ENCODE data around the gene CETN2.
A peak's percentile ranks its signal among the peaks of the same experiment; 100 is the strongest.
"Not testable (repeated sequence)": the region's sequence is repeated elsewhere in the genome, so short reads cannot be mapped to it uniquely, and the experiment has no call there.

The CETN2 gene

GRCh38 chrX:152830312-152831305, at the start of gene CETN2, which contains the start of gene NSDHL:
Gene CETN2 (minus strand): TSS chrX:152830757. CDS start chrX:152830710, 47 bp downstream.
Gene NSDHL (plus strand): TSS chrX:152831063. CDS start chrX:152846325, 15,262 bp downstream.
- DNase-seq = peak; percentile 91 to 94

GRCh38 chrX:152878976-152879755, 48.6 kb upstream of the CETN2 start:
- DNase-seq = no peak

- no peak for DNase-seq
Observed at GRCh38 chrX:152876931-152877840, 46.6 kb upstream of the CETN2 start.

- no peak for DNase-seq
Observed at GRCh38 chrX:152873361-152873760, 42.8 kb upstream of the CETN2 start.

DNA sequence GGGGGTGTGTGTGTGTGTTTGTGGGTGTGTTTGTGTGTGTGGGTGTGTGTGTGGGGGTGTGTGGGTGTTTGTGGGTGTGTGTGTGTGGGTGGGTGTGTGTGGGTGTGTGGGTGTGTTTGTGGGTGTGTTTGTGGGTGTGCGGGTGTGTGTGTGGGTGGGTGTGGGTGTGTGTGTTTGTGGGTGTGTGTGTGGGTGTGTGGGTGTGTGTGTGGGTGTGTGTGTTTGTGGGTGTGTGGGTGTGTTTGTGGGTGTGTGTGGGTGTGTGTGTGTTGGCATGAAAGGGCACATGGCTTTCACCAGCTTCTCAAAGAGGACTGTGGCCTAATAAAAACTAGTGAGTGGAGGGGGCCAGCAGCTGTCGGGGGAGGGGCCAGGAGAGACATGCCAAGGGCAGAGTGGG, 42.0 kb upstream of the CETN2 start:
- DNase-seq = no peak

DNA sequence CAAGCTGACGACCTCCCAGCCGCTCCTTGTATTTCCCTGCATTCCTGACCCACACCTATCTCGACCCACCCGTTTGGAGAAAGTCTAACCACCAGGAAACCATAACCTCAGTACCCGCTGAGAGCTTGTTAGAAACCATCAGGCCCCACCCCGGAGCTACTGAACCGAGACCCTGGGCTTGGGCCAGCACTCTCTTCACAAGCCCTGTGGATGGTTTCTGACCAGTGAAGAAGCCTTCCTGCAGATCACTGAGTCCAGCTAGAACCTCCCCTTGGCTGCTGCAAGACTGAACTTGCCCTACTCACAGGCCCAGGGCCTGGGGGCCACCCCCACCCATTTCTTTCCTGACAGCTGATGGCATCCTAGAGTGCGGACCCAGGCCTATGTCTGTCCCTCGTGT, 40.7 kb upstream of the CETN2 start:
- DNase-seq = no peak

DNA sequence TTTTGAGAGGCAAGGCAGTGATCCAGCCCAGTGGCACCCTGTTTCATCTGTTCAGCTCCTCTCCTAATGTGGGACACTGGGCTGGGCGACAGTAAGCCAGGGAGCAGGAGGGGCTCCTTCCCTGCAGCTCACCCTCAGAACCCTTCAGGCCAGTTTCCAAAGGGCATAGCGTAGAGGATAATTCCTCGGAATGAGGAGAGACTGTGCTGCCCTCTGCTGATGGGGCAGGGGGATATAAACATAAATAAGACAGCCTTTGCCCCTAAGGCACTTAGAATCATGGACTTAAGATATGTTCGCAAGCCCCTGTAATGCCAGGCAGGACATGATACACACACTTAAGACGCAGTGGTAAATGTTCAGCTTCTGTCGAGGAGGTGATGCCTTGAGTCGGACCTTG, 39.4 kb upstream of the CETN2 start:
- DNase-seq = no peak

DNA sequence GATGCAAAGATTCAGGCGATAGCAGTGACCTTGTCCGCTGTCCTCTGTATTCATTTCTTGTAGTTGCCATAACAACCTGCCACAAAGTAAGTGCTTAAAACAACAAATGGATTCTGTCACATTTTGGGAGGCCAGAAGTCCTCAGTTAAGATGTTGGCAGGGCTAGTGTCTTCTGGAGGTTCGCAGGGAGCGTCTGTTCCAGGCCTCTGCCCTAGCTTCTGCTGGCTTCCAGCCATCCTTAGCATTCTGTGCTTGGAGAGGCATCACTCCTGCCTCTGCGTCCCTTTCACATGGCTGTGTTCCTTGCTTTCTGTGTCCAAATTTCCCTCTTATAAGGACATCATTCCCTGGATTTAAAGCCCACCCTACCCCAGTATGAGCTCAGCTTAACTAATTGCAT, 35.8 kb upstream of the CETN2 start:
- DNase-seq = no peak

- DNase-seq = no peak
Observed at GRCh38 chrX:152865232-152865920, 34.8 kb upstream of the CETN2 start.

DNA sequence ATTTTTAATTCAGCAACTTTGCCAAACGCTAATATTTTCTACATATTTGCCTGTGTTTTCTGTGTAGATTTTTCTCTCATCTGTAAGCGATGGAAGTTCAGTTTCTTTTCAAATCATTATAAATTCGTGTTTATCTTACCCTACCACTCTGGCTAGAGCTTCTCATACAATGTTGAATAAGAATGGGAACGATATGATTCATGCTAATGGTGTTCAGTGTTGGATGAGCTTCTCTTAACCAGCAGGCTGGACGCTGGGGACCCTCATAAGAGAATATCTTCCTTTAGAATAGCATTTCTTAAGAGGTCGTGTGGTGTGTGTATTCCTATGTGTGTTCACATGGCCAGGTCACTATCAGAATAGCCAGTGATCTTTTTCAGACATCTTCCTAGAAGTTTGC, 31.3 kb upstream of the CETN2 start:
- DNase-seq = no peak

- DNase-seq = no peak
Observed at GRCh38 chrX:152861116-152861515, 30.6 kb upstream of the CETN2 start.

DNA sequence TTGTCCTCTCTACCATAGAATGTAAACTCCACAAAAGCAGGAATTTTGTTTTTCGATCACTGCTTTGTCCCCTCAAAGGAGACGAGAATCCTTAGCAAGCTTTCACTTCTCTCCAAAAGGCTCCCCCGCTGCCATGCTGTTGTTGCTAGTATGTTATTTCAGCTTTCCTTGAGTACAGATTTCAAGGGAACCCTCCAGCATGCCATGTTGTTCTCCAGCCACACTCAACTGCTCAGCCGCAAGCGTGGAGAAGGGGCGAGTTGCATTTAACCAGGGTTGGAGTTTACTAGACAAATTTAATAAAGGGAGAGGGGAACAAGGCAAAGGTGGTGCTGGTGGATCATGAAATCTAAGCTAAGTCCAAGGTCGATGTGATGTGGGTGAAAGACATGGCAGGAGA, 23.4 kb upstream of the CETN2 start:
- no peak for DNase-seq

DNA sequence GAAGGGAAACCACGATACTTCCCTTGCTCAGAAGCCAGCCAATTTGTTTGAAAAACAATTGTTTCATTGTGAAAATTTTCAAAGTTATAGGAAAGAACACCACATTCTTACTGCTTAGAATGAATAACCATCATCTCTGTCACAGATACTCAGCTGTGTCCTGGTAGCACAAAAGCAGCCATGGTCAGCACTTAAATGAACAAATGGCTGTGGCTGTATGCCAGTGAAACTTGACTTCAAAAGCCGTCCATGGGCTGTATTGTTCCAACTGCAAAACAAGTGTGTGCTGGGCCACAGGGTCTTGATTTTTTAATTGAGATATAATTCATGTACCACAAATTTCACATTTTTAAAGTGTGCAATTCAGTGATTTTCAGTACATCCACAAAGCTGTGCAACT, 19.9 kb upstream of the CETN2 start:
- DNase-seq = peak in 1 of 2 donors; percentile 3

GRCh38 chrX:152847281-152847680, 16.7 kb upstream of the CETN2 start:
- DNase-seq = no peak

- no peak for DNase-seq
Observed at GRCh38 chrX:152845618-152846240, 15.2 kb upstream of the CETN2 start.

GRCh38 chrX:152844256-152844655, 13.7 kb upstream of the CETN2 start:
- DNase-seq = no peak

DNA sequence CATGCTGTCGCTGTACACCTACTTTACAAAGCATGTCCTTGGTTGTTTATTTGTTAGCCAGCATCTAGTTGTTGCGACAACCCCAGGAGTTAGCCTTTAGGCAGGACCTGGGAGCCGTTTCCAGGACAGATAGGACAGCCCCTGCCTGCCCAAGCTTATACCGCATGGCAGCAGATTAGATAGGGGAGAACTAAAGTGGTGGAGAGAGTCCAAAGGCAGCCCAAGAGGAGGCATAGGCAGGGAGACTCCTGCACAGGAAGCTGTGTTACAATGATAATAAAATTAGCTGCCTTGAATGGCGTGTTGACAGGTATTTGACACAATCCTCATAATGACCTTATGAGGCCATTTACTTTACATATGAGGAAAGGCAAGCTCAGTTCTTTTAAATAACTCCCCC, 13.3 kb upstream of the CETN2 start:
- DNase-seq = no peak

DNA sequence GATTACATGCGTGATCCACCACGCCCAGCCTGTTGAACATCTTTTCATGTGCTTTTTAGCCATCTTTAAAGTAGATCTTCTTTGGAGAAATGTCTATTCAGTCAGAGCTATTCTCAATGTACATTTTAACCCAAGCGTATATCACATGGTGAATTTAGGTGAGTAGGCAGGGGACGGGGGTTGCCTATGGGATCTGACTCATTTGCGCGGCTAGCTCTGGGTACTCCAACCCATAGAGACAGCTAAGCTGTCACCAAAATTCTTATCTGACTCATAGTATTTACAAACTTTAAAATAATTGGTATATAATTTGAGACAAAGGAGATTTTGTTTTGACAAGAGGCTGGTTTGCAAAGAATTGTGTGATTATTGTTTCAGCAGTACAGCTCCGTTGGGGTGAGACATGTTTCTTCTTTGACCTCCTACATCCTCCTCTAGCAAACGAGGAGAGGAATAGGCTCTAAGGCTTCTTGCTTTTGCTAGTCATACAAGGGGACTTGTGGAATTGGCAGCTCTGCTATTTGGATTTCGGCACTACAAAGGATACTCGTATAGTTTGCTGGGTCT, 12.3 kb upstream of the CETN2 start:
- no peak for DNase-seq

- DNase-seq = not testable (repeated sequence)
Observed at GRCh38 chrX:152835470-152835869, 4.9 kb upstream of the CETN2 start.

- no peak for DNase-seq
Observed at GRCh38 chrX:152833378-152833777, 2.8 kb upstream of the CETN2 start.

- no peak for DNase-seq
Observed at GRCh38 chrX:152832520-152832919, 2.0 kb upstream of the CETN2 start.
